CD14-positive monocyte (primary cell): Measurements from ENCODE around the gene AASS. TPM values are rescaled to one million over a fixed set of nuclear protein-coding genes. Genes with fewer than 3 reads are reported as not detected.

Experiments used
- DNase-seq, 3 donors: peaks; one replicate each; pipeline ENCODE4 v3.0.0-alpha.2; 2011 to 2022
- H2AFZ ChIP-seq: 2 replicates; pipeline ENCODE4 v1.6.0; 2012; ENCODE audit warnings: mild to moderate bottlenecking, low read depth, low read length, inconsistent platforms; ENCODE audit not compliant: insufficient read depth, poor library complexity, severe bottlenecking
- H3K27ac ChIP-seq, 2 donors: 1 replicate in 1 of 2; 2 replicates in 1 of 2; pipeline ENCODE4 v1.5.1; 2012 to 2013; ENCODE audit warnings: low read length in 2 of 2, control low read depth in 1 of 2, inconsistent platforms in 1 of 2, low read depth in 1 of 2, mild to moderate bottlenecking in 1 of 2
- H3K27me3 ChIP-seq, 2 donors: one replicate each; pipeline versions ENCODE4 v1.6.0 to v1.6.1; 2011 to 2013; ENCODE audit warnings: low read length in 2 of 2; ENCODE audit not compliant: control insufficient read depth in 2 of 2, insufficient read depth in 2 of 2
- H3K36me3 ChIP-seq, 2 donors: replicated peaks in 1 of 2; 1 replicate in 1 of 2; 2 replicates in 1 of 2; pipeline versions ENCODE4 v1.5.1 to v1.6.1; 2012 to 2013; ENCODE audit warnings: low read length in 2 of 2, control low read depth in 1 of 2, inconsistent platforms in 1 of 2, mild to moderate bottlenecking in 1 of 2; ENCODE audit not compliant: insufficient read depth in 2 of 2, control insufficient read depth in 1 of 2
- H3K4me1 ChIP-seq, 2 donors: 1 replicate in 1 of 2; 2 replicates in 1 of 2; pipeline versions ENCODE4 v1.5.1 to v1.6.1; 2012 to 2013; ENCODE audit warnings: low read length in 2 of 2, control low read depth in 1 of 2, inconsistent platforms in 1 of 2, mild to moderate bottlenecking in 1 of 2, moderate library complexity in 1 of 2; ENCODE audit not compliant: insufficient read depth in 2 of 2, control insufficient read depth in 1 of 2
- H3K4me2 ChIP-seq: replicated peaks from 2 replicates; pipeline ENCODE3; 2012; ENCODE audit warnings: low read length, moderate library complexity, mild to moderate bottlenecking; ENCODE audit not compliant: poor library complexity, severe bottlenecking; ENCODE audit errors: extremely low read depth
- H3K4me3 ChIP-seq, 3 experiments: fragments of 200-600 bp in 1 of 3; sonication (generic) in 1 of 3; replicated peaks in 1 of 3; 1 replicate in 2 of 3; 2 replicates in 1 of 3; pipeline ENCODE4 v1.5.1; 2011 to 2013; ENCODE audit warnings: low read length in 3 of 3, mild to moderate bottlenecking in 3 of 3, control low read depth in 2 of 3, low read depth in 2 of 3, inconsistent platforms in 1 of 3, moderate library complexity in 1 of 3
- H3K79me2 ChIP-seq: 2 replicates; pipeline ENCODE4 v1.6.0; 2012; ENCODE audit warnings: mild to moderate bottlenecking, control low read depth, inconsistent platforms, low read length, moderate library complexity; ENCODE audit not compliant: insufficient read depth
- H3K9ac ChIP-seq: 2 replicates; pipeline ENCODE4 v1.6.0; 2017; ENCODE audit warnings: low read length, mild to moderate bottlenecking; ENCODE audit not compliant: insufficient read depth, poor library complexity, severe bottlenecking
- H3K9me3 ChIP-seq, 2 donors: replicated peaks in 1 of 2; 1 replicate in 1 of 2; 2 replicates in 1 of 2; pipeline versions ENCODE4 v1.5.1 to v1.6.1; 2012 to 2013; ENCODE audit warnings: low read length in 2 of 2, control low read depth in 1 of 2; ENCODE audit not compliant: control insufficient read depth in 1 of 2, insufficient read depth in 1 of 2
- H4K20me1 ChIP-seq: 2 replicates; pipeline ENCODE4 v1.6.0; 2012; ENCODE audit warnings: mild to moderate bottlenecking, low read length, control low read depth, moderate library complexity; ENCODE audit not compliant: insufficient read depth
- H3K27ac Mint-ChIP-seq, 7 donors: one replicate each; pipeline ENCODE4 v1.8.0; 2020; ENCODE audit warnings: mild to moderate bottlenecking in 7 of 7, mixed read lengths in 7 of 7, moderate library complexity in 6 of 7, inconsistent platforms in 2 of 7
- H3K27me3 Mint-ChIP-seq, 3 donors: one replicate each; pipeline ENCODE4 v1.8.0; 2021 to 2022; ENCODE audit warnings: low read depth in 3 of 3, mild to moderate bottlenecking in 3 of 3, mixed read lengths in 3 of 3, moderate library complexity in 3 of 3, inconsistent platforms in 1 of 3
- H3K36me3 Mint-ChIP-seq, 2 donors: one replicate each; pipeline ENCODE4 v1.8.0; 2020; ENCODE audit warnings: mixed read lengths in 2 of 2, inconsistent platforms in 1 of 2, mild to moderate bottlenecking in 1 of 2
- H3K4me1 Mint-ChIP-seq: one replicate; pipeline ENCODE4 v1.8.0; 2020; ENCODE audit warnings: mild to moderate bottlenecking, mixed read lengths
- H3K4me3 Mint-ChIP-seq, 2 donors: one replicate each; pipeline ENCODE4 v1.8.0; 2020; ENCODE audit warnings: mild to moderate bottlenecking in 2 of 2, mixed read lengths in 2 of 2, moderate library complexity in 1 of 2
- H3K9me3 Mint-ChIP-seq, 7 donors: one replicate each; pipeline ENCODE4 v1.8.0; 2020 to 2022; ENCODE audit warnings: mixed read lengths in 7 of 7, mild to moderate bottlenecking in 6 of 7, moderate library complexity in 6 of 7, inconsistent platforms in 2 of 7
- CTCF ChIP-seq: fragments of 200-600 bp; IDR thresholded peaks from one replicate; pipeline ENCODE4 v1.8.0; 2022; ENCODE audit warnings: antibody characterized with exemption, mild to moderate bottlenecking
- WGBS: methylation state at CpG from one replicate; pipeline ENCODE4 v1.1.5; 2013; ENCODE audit warnings: missing lambda C conversion rate; ENCODE audit not compliant: insufficient coverage; 5-methylcytosine and 5-hydroxymethylcytosine counted together
- intact Hi-C, 2 donors: fragments of 100-400 bp; cut with micrococcal nuclease; formaldehyde crosslinking; loops; one replicate each; pipeline versions ENCODE4 v1.15.0 to v1.15.1; 2023
- polyA plus RNA-seq, 3 donors: library from polyadenylated mRNA; depleted of rRNA in 1 of 3; unstranded in 2 of 3; stranded (reverse) in 1 of 3; fragments of 300-500 nt in 2 of 3; fragments of >200 nt in 1 of 3; fragmentation: Illumina TruSeq in 2 of 3; gene quantifications; 1 replicate in 2 of 3; 2 replicates in 1 of 3; pipeline ENCODE4 v1.2.3, GENCODE V29; 2012 to 2021

Gene AASS
- polyA plus RNA-seq, 3 donors = 0.22 to 0.33 TPM; not detected in 1

- Histone ChIP-seq H3K79me2 (no peaks in the 10 kb centered on the region), H4K20me1 (no peaks in the 10 kb centered on the region), H3K27me3 (no peaks in the 10 kb centered on the region), H3K9me3 (no peaks in the 10 kb centered on the region), H3K4me1 (no peaks in the 10 kb centered on the region), H3K27ac (no peak overlapping the region), H3K36me3 (no peaks in the 10 kb centered on the region), H3K4me2 (no peak overlapping the region), H2AFZ (no peak overlapping the region), H3K4me3 (no peak overlapping the region), H3K9ac (no peak overlapping the region)
- no peak overlapping the region for H3K4me3 Mint-ChIP-seq
- DNase-seq = no peak
- no CpG with 5 or more reads among the region's 4 CpGs for whole genome bisulfite sequencing
- no peaks in the 10 kb centered on the region for H3K4me1 Mint-ChIP-seq
- H3K9me3 Mint-ChIP-seq = no peaks in the 10 kb centered on the region
- intact Hi-C loops = no loop called here
- H3K36me3 Mint-ChIP-seq = no peaks in the 10 kb centered on the region
- no peak for TF ChIP-seq CTCF
- no peak overlapping the region for H3K27ac Mint-ChIP-seq
- H3K27me3 Mint-ChIP-seq = no peaks in the 10 kb centered on the region
Measured at GRCh38 chr7:122095642-122096041, 48.4 kb downstream of the AASS start.

GRCh38 chr7:122094549-122094948 is 49.5 kb downstream of the AASS start:
- no peak for DNase-seq
- H3K4me3 Mint-ChIP-seq = no peak overlapping the region
- no peaks in the 10 kb centered on the region for H3K9me3 Mint-ChIP-seq
- Histone ChIP-seq H3K27ac (no peak overlapping the region), H3K27me3 (no peaks in the 10 kb centered on the region), H3K4me1 (no peaks in the 10 kb centered on the region), H4K20me1 (no peaks in the 10 kb centered on the region), H3K9me3 (no peaks in the 10 kb centered on the region), H3K79me2 (no peaks in the 10 kb centered on the region), H2AFZ (no peak overlapping the region), H3K9ac (no peak overlapping the region), H3K36me3 (no peaks in the 10 kb centered on the region), H3K4me2 (no peak overlapping the region), H3K4me3 (no peak overlapping the region)
- no CpG with 5 or more reads among the region's 1 CpG for WGBS
- H3K36me3 Mint-ChIP-seq = no peaks in the 10 kb centered on the region
- TF ChIP-seq CTCF = no peak
- H3K27me3 Mint-ChIP-seq = no peaks in the 10 kb centered on the region
- H3K27ac Mint-ChIP-seq = no peak overlapping the region
- H3K4me1 Mint-ChIP-seq = no peaks in the 10 kb centered on the region
- intact Hi-C loops = no loop called here
